Activated CD4-positive, alpha-beta T cell treated with anti-CD3 and anti-CD28 coated beads for 24 hours (primary cell): ENCODE results near the gene BLID.

Source experiments
- DNase-seq, 2 donors: peaks; one replicate each; pipeline ENCODE4 v3.0.0-alpha.2; 2020; ENCODE audit warnings: low read depth in 2 of 2

Gene BLID

GRCh38 chr11:122105044-122105758 lies 10.8 kb downstream of the BLID start:
- DNase-seq = no peak

- no peak for DNase-seq
These were observed 11.7 kb downstream of the BLID start for GRCh38 chr11:122104341-122104740.

DNA sequence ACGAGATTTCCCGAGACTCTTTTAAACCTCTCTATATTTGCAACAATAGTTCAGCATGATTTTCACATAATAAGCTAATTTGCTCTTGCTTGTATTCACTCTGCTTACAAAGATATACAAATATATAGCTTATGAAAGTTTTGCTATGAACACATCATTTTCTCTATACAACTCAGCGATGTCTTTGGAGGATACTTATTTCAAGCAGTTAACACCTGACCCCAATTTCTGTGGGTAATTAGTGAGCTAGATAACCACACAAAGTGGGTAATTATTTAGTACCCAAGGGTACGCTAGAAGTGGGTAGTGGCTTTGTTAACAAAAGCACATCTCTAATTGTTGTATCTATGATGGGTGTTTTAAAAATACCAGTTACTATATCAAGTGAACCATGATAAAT lies 12.3 kb downstream of the BLID start:
- no peak for DNase-seq

DNA sequence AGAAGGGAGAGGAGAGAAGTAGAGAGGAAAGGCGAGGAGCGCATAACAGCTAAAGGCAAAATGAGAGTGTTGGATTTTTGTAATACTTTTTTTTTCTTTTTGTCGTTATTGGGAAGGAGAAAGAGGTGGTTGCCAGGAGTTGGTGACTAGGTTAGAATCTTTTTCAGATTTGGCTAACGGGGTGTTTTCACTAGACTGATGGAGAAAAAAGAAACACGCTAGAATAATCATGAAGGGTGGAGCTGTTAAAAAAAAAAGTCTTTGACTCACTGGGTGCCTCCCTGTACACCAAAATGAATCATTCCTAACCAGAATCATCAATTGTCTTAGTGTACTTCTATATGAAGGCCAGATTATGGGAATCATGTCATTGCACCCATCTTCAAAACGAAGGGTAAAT lies 12.7 kb downstream of the BLID start:
- no peak for DNase-seq

DNA sequence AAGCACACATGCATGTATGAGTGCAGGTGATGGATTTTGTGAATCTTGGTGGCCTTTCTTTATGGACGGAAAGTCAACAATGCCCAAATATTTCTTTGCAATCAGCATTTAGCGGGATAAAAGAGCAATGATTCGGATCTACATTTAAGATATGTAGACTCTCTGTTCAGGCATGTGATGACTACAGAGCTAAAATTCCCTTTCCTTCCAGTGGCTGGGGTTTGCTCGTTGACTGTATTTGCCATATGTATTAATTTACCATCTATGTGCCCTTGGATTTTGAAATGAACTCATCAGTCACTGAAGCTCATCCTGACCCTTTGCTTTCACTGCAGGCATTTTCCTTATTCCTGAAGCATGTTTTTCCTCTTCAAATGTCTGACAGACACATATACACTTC lies 13.6 kb downstream of the BLID start:
- no peak for DNase-seq

GRCh38 chr11:122101625-122102291 lies 14.3 kb downstream of the BLID start:
- no peak for DNase-seq

DNA sequence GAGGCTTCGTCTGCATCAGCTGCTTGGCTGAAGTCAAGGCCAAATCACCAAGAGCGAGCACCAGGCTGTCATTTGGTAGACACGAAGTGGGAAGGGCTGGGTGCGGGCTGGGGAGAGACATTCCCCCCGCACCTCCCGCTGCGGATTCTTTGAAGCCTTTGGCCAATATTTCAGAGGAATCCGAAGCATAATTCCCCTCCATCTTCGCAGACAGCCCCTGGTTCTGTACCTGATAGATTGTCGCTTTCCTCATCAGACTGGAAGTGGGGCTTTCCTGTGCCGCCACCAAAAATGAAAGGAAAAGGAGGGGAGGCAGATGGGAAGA lies 15.3 kb downstream of the BLID start:
- no peak for DNase-seq

GRCh38 chr11:122100037-122100755 lies 15.8 kb downstream of the BLID start:
- DNase-seq = no peak

- no peak for DNase-seq
These were observed 16.5 kb downstream of the BLID start for GRCh38 chr11:122099374-122100036.

DNA sequence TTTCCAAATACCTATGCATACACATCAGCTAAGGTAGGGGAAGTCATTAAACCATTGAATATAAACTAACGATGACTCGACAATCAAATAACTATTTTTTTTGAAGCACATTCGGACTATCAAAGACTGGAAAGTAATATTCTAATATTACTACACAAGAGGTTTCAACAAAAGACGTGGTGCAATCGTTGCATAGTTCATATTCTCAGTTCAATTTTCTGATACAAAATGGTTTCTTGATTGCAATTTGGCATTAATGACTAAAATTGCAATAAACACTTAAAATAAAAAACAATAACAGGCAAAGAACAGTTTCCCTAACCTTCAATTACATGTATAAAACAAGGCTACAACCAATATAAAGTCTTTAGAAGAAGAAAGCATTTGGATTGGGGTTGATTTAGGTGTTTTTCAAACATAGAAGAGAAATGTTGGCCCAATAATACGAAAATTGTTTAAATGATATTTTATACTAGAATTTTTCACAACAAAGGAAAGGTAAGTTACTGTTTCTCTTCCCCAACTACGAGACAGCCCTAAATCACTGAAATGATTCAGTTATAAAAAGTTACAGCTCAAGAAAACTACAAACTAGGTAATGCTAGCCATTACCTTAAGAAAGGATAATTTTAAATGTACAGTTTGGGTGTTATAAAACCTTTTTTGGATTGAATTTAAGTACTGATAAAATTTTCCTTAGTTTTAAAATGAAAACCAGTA lies 17.6 kb downstream of the BLID start:
- no peak for DNase-seq

DNA sequence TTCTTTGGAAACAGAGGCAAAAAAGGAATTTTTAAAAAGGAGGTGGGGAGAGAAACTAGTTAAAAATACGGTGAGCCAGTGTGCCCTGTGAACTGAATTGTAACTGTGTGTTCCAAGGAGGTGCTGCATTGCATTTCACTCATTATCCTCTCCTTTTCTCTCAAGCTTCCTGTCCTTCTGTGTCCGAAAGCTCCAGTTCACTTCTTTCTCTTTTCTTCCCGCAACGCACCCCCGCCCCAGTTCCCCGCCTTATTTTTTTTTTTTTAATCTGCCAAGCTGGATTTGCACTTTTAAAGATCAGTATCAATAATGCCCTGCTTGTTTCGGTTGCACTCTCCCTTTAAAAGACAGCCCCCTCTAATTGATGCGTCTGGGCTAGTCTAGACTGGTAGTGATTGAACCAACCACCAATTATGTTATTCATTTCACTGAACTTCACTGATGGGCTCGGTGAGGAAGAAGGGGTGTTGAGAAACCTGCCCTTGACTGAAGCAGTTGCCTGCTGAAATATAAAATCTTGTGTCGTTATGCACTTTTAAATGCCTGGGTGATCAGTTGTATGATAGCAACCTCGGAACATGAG lies 18.5 kb downstream of the BLID start:
- no peak for DNase-seq

DNA sequence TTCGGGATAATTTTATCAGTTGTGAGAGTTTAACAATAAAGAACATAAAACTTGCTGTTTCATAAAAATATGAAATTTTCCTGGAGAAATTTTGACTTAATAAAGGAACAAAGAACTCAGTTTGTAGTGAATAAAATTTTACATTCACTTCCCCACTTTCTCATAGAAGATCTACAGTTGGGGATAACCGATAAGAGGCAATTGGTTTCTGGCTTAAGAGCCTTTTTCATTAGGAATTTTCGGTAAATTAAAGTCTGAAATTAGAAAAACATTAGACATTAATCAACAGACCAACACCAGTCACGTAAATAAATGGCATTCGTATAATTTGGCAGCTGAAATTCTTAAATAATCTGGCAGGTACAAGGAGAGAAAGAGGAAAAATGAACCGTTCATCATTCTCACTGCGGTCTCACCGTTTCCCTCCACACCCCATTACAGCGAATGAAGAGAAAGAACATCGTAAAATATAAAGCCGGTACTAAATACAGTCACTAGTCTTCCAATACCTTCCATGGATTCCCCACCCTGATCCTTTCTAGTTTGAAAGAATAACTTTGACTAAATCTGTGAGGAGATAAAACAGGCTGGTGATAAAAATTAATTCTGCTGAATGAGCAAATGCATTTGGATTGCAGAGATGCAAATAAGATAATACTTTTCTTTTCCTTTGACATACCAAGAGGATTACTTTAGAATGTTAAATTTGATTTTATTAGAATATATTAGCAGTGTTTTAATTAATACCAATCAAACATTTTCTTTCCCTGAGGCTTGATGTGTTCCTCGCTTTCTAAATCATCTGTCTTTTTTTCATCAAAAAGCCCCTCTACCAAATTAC lies 19.5 kb downstream of the BLID start:
- no peak for DNase-seq

DNA sequence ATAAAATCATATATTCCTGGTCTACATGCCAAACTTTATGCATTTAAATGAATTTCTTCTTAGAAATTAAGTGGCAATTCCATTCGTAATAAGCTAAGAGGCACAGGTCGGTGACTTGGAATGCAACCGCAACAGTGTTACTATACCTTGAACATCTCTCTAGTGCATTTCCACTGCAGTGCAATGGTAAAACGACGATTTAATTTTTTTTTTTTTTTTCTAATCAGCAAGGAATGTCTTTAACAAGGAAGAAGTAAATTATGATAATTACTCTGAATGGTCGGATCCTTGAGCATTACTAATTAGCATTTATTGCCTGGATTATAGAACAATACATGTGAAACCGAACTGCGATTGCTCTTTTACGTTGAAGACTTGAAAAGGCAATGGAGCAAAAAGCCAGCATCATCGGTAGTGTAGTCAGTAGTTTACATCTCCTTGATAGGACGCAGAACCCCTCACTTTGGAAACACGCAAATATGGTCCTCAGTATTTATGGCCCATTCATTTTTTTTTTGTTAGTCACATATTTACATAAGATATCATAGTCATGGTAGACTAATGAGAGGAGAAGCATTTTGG lies 20.2 kb downstream of the BLID start:
- no peak for DNase-seq

- DNase-seq = no peak
These were observed 21.2 kb downstream of the BLID start for GRCh38 chr11:122094836-122095235.

- DNase-seq = no peak
These were observed 22.2 kb downstream of the BLID start for GRCh38 chr11:122093731-122094275.

DNA sequence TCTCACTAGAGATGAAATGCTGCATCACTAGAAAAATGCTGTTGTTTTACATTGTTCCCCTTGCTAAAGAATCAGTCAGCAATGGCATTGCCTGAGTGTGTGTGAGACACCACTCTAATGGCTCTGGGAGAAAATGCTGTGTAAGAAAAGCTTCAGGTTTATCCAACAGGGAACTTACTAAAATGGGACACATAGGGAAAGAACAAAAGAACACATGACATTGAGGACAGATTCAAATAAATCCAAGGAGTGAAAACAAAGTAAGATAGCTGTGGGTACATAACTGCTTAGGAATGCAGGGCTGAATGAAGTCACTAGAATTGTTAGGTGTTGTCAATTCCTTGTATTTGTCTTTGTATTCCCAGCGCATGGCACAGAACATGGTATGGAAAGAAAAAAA lies 24.2 kb downstream of the BLID start:
- no peak for DNase-seq

- DNase-seq = no peak
These were observed 26.9 kb downstream of the BLID start for GRCh38 chr11:122089111-122089510.

GRCh38 chr11:122085712-122086111 lies 30.3 kb downstream of the BLID start:
- DNase-seq = no peak

DNA sequence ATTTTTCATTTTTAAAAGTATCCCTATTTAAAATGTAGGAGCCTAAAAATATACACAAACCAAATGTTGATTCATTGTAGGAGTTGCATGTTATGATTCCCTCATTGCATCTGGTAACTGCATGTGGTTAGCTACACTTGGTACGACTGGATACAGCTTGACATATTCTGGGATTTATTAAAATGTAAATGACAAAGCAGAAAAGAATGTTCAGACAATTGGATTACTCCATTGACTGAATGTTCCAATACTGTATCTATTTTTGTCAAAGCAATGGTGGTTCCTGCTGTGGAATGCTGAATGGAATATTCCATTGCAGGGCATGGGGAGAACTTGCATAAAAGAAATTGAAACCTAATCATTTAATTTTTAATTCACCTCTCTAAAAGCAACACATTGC lies 30.8 kb downstream of the BLID start:
- no peak for DNase-seq

DNA sequence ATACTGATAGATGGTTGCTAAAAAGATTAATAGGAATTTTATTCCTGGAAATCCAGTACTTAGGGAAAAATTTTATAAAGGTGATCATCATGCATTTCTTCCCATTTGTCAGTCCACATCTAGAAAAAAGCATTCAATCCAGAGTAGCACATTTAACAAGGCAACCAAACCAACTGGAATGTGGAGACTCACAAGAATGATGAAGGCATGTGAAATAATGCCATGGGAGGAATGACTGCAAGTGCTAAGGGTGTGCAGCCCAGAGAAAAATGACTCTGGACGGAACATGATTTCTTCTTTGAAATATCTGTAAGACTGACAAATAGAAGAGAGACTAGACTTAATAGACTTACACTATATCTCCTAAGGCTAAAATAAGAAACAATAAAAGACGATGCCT lies 33.8 kb downstream of the BLID start:
- DNase-seq = no peak
